Mesendoderm (in vitro differentiated cells): ENCODE measurements around the gene SLC29A2.

Experiments
- DNase-seq: peaks from one replicate; pipeline ENCODE4 v3.0.0; 2013
- H2AK5ac ChIP-seq: 2 replicates; pipeline ENCODE4 v1.6.1; 2013; ENCODE audit warnings: low read length, inconsistent platforms
- H2BK120ac ChIP-seq: 2 replicates; pipeline ENCODE4 v1.6.1; 2013; ENCODE audit warnings: low read depth, mild to moderate bottlenecking, low read length, moderate library complexity, mixed read lengths
- H2BK15ac ChIP-seq: replicated peaks from 2 replicates; pipeline ENCODE4 v1.6.1; 2013; ENCODE audit warnings: low read depth, mild to moderate bottlenecking, moderate library complexity
- H2BK5ac ChIP-seq: 2 replicates; pipeline ENCODE4 v1.6.1; 2013; ENCODE audit warnings: low read length, inconsistent platforms
- H3K18ac ChIP-seq: 2 replicates; pipeline ENCODE4 v1.6.1; 2013; ENCODE audit warnings: mild to moderate bottlenecking, low read length, mixed read lengths
- H3K23ac ChIP-seq: one replicate; pipeline ENCODE4 v1.6.1; 2013; ENCODE audit warnings: low read length
- H3K27ac ChIP-seq: 2 replicates; pipeline ENCODE4 v1.5.1; 2013; ENCODE audit warnings: low read depth, mild to moderate bottlenecking, inconsistent platforms, low read length, moderate library complexity
- H3K27me3 ChIP-seq: 2 replicates; pipeline ENCODE4 v1.6.1; 2013; ENCODE audit warnings: low read length, control low read depth, mild to moderate bottlenecking, inconsistent platforms; ENCODE audit not compliant: insufficient read depth, poor library complexity
- H3K36me3 ChIP-seq: 2 replicates; pipeline ENCODE4 v1.6.1; 2013; ENCODE audit warnings: low read length, inconsistent platforms; ENCODE audit not compliant: control insufficient read depth, insufficient read depth
- H3K4ac ChIP-seq: one replicate; pipeline ENCODE4 v1.6.1; 2013; ENCODE audit warnings: low read depth, mild to moderate bottlenecking, low read length, moderate library complexity
- H3K4me1 ChIP-seq: 2 replicates; pipeline ENCODE4 v1.6.1; 2013; ENCODE audit warnings: low read depth, low read length, inconsistent platforms; ENCODE audit not compliant: control insufficient read depth
- H3K4me2 ChIP-seq: 2 replicates; pipeline ENCODE4 v1.6.1; 2013; ENCODE audit warnings: low read length
- H3K4me3 ChIP-seq: 2 replicates; pipeline ENCODE4 v1.5.1; 2013; ENCODE audit warnings: mild to moderate bottlenecking, low read length
- H3K56ac ChIP-seq: one replicate; pipeline ENCODE4 v1.6.1; 2013; ENCODE audit warnings: low read length
- H3K79me1 ChIP-seq: 2 replicates; pipeline ENCODE4 v1.6.1; 2013; ENCODE audit warnings: low read length, inconsistent platforms
- H3K79me2 ChIP-seq: 2 replicates; pipeline ENCODE4 v1.6.1; 2013; ENCODE audit warnings: mild to moderate bottlenecking, low read length; ENCODE audit not compliant: control insufficient read depth, insufficient read depth
- H3K9ac ChIP-seq: 2 replicates; pipeline ENCODE4 v1.6.1; 2013; ENCODE audit warnings: low read length, inconsistent platforms
- H4K5ac ChIP-seq: one replicate; pipeline ENCODE4 v1.6.1; 2013; ENCODE audit warnings: low read length
- H4K8ac ChIP-seq: one replicate; pipeline ENCODE4 v1.6.1; 2013; ENCODE audit warnings: low read depth, mild to moderate bottlenecking, control low read depth, low read length, moderate library complexity
- WGBS: extraction: QIAGEN DNeasy Blood & Tissue Kit; methylation state at CpG from one replicate; pipeline ENCODE4 v1.1.7; 2013; ENCODE audit warnings: low lambda C conversion rate, missing lambda C conversion rate; ENCODE audit not compliant: insufficient coverage; ENCODE audit errors: extremely low coverage; 5-methylcytosine and 5-hydroxymethylcytosine counted together

Gene SLC29A2

DNA sequence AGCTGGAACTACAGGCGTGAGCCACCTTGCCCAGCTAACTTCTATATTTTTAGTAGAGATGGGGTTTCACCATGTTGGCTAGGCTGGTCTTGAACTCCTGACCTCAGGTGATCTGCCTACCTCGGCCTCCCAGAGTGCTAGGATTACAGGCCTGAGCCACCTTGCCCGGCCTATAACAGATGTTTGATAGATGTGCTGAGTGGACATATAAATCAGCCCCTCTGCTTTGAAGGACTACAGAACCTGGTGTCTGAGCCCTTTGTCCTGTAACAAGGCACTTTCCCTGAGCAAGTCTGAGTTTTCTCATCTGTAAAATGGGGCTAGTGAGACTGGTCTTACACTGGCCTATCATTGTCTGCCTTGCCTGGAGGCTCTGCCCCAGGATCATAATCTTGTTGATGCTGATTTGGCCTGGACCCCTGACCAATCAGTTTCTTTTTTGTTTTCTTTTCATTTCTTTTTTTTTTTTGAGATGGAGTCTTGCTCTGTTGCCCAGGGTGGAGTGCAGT is 42.3 kb downstream of the SLC29A2 start:
- H4K8ac ChIP-seq, result no peak overlapping the region
- H3K56ac ChIP-seq, result no peak overlapping the region
- no peaks in the 10 kb centered on the region for H3K79me2 ChIP-seq
- H3K4me3 ChIP-seq, result no peak overlapping the region
- DNase-seq, result no peak
- H4K5ac ChIP-seq, result no peak overlapping the region
- no CpG with 5 or more reads among the region's 3 CpGs for WGBS
- no peaks in the 10 kb centered on the region for H3K36me3 ChIP-seq
- no peak overlapping the region for H2BK5ac ChIP-seq
- peaks cover 8% of the 10 kb centered on the region for H3K4me1 ChIP-seq
- no peak overlapping the region for H3K4ac ChIP-seq
- no peak overlapping the region for H3K18ac ChIP-seq
- no peak overlapping the region for H3K4me2 ChIP-seq
- no peak overlapping the region for H2AK5ac ChIP-seq
- H3K23ac ChIP-seq, result no peak overlapping the region
- H3K9ac ChIP-seq, result no peak overlapping the region
- H2BK120ac ChIP-seq, result no peak overlapping the region
- no peaks in the 10 kb centered on the region for H3K79me1 ChIP-seq
- no peak overlapping the region for H3K27ac ChIP-seq
- no peak overlapping the region for H2BK15ac ChIP-seq
- H3K27me3 ChIP-seq, result no peaks in the 10 kb centered on the region

DNA sequence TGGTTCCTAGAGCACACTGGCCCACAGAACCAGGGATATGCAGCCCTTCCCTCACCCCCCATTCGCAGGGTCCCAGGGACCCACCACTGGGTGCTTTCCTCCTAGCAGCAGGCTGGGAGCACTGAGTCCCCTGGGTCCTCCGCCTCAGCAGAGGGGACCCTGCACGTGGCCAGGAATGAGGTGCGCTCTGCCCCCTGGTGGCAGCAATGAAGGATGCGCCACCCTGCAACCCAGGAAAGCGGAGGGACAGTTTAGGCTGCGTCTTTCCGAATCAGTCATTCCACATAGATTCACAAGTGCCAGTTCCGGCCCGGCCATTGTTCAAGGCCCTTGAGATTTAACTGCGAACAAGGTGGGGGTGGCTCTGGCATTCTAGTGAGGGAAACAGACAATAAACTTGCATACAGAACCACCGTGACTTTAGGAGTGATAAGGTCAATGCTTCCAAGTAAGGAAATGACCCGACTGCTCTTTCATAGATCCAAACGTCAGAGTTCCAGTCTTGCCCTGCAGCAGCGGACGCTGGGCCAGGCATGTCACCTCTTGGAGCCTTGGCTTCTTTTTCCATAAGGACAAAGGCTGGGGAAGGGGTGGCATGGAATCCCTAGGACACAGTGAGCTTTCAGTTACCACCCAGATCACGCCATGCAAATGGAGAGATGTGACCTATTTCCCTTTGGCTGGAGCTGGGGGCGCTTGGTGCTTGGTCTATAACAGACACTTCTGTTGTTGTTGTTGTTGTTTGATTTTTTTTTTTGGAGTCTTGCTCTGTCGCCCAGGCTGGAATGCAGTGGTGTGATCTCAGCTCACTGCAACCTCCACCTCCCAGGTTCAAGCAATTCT is 43.0 kb downstream of the SLC29A2 start:
- peak overlapping the region; percentile 81 for H3K56ac ChIP-seq
- H3K4me1 ChIP-seq, result peaks cover 8% of the 10 kb centered on the region
- H3K79me2 ChIP-seq, result no peaks in the 10 kb centered on the region
- peak overlapping the region; percentile 2 for H3K27ac ChIP-seq
- no peaks in the 10 kb centered on the region for H3K79me1 ChIP-seq
- no peak overlapping the region for H2BK120ac ChIP-seq
- peak overlapping the region; percentile 14 for H3K4me2 ChIP-seq
- H3K27me3 ChIP-seq, result no peaks in the 10 kb centered on the region
- H3K36me3 ChIP-seq, result no peaks in the 10 kb centered on the region
- no peak overlapping the region for H3K23ac ChIP-seq
- no CpG with 5 or more reads among the region's 19 CpGs for WGBS
- no peak overlapping the region for H3K18ac ChIP-seq
- peak overlapping the region; percentile 50 for H3K9ac ChIP-seq
- no peak overlapping the region for H3K4ac ChIP-seq
- peak overlapping the region; percentile 43 for H2BK5ac ChIP-seq
- no peak overlapping the region for H3K4me3 ChIP-seq
- DNase-seq, result peak; percentile 93
- H4K8ac ChIP-seq, result no peak overlapping the region
- no peak overlapping the region for H2AK5ac ChIP-seq
- no peak overlapping the region for H4K5ac ChIP-seq
- no peak overlapping the region for H2BK15ac ChIP-seq

DNA sequence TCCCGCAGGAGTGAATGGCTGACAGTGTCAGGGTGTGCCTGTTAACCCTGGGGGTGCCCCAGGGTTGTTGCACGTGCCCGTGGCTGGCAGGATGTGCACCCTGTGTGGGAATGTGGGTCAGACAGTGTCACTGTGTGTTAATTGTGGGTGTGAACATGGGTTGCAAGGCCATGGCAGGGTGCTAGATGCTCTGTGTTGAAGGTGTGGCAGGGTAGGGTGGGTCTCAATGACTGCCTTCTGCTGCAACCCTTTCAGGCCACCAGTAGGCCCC is 43.6 kb downstream of the SLC29A2 start:
- H3K4ac ChIP-seq, result no peak overlapping the region
- H3K4me2 ChIP-seq, result no peak overlapping the region
- H3K79me1 ChIP-seq, result no peaks in the 10 kb centered on the region
- H3K56ac ChIP-seq, result peak overlapping the region; percentile 72
- WGBS, result no CpG with 5 or more reads among the region's 3 CpGs
- H3K4me1 ChIP-seq, result peaks cover 8% of the 10 kb centered on the region
- no peak overlapping the region for H4K8ac ChIP-seq
- no peak overlapping the region for H3K23ac ChIP-seq
- peak overlapping the region; percentile 93 for H2AK5ac ChIP-seq
- H3K18ac ChIP-seq, result no peak overlapping the region
- H4K5ac ChIP-seq, result no peak overlapping the region
- no peak overlapping the region for H2BK5ac ChIP-seq
- DNase-seq, result no peak
- H3K79me2 ChIP-seq, result no peaks in the 10 kb centered on the region
- no peak overlapping the region for H3K27ac ChIP-seq
- no peak overlapping the region for H2BK120ac ChIP-seq
- no peaks in the 10 kb centered on the region for H3K36me3 ChIP-seq
- no peak overlapping the region for H2BK15ac ChIP-seq
- H3K27me3 ChIP-seq, result no peaks in the 10 kb centered on the region
- no peak overlapping the region for H3K4me3 ChIP-seq
- no peak overlapping the region for H3K9ac ChIP-seq

DNA sequence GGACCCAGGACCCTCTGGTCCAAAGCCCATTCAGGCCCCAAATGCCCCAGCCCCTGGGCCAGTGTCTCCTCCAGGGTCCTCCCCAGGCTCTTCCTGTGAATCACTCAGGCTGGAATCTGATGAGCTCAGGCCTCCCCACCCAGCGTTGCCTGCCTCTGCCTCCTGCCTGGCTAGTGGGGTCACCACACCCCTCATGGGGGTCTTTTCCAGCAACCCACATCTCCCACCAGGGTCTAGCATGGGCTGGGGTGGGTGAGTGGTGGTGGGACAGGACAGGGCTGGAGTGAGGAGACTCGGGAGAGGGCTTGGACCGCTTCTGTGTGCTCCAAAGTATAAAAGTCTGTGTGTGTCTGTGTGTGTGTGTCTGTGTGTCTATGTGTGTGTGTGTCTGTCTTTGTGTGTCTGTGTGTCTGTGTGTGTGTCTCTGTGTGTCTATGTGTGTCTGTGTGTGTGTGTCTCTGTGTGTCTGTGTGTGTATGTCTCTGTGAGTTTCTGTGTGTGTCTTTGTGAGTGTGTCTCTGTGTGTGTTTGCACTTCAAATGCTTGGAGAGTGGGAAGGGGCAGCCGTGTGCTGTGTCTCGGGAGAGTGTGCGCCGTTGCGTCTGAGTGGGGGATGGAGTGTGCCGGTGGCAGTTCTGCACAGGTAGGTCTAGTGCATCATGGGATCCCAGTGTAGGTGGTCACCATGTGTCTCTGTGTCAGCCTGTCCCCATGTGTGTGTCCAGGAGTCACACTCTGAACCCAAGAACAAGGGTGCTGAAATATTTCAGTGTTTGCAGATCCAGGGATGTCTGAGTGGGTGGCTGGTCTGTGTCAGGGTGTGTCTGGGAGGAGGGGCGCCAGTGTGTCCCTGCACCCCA is 44.2 kb downstream of the SLC29A2 start:
- H2AK5ac ChIP-seq, result peak overlapping the region; percentile 93
- H4K5ac ChIP-seq, result no peak overlapping the region
- peaks cover 8% of the 10 kb centered on the region for H3K4me1 ChIP-seq
- no peak overlapping the region for H3K23ac ChIP-seq
- peak overlapping the region; percentile 72 for H3K56ac ChIP-seq
- no peaks in the 10 kb centered on the region for H3K79me2 ChIP-seq
- H2BK15ac ChIP-seq, result no peak overlapping the region
- H3K79me1 ChIP-seq, result no peaks in the 10 kb centered on the region
- peak overlapping the region; percentile 5 for H3K18ac ChIP-seq
- no CpG with 5 or more reads among the region's 10 CpGs for WGBS
- H3K27ac ChIP-seq, result no peak overlapping the region
- peak; percentile 67 for DNase-seq
- H4K8ac ChIP-seq, result no peak overlapping the region
- H3K9ac ChIP-seq, result peak overlapping the region; percentile 6
- H3K4ac ChIP-seq, result peak overlapping the region; percentile 11
- H2BK120ac ChIP-seq, result no peak overlapping the region
- no peak overlapping the region for H3K4me3 ChIP-seq
- H3K36me3 ChIP-seq, result no peaks in the 10 kb centered on the region
- H3K4me2 ChIP-seq, result no peak overlapping the region
- H2BK5ac ChIP-seq, result peak overlapping the region; percentile 45
- H3K27me3 ChIP-seq, result no peaks in the 10 kb centered on the region

DNA sequence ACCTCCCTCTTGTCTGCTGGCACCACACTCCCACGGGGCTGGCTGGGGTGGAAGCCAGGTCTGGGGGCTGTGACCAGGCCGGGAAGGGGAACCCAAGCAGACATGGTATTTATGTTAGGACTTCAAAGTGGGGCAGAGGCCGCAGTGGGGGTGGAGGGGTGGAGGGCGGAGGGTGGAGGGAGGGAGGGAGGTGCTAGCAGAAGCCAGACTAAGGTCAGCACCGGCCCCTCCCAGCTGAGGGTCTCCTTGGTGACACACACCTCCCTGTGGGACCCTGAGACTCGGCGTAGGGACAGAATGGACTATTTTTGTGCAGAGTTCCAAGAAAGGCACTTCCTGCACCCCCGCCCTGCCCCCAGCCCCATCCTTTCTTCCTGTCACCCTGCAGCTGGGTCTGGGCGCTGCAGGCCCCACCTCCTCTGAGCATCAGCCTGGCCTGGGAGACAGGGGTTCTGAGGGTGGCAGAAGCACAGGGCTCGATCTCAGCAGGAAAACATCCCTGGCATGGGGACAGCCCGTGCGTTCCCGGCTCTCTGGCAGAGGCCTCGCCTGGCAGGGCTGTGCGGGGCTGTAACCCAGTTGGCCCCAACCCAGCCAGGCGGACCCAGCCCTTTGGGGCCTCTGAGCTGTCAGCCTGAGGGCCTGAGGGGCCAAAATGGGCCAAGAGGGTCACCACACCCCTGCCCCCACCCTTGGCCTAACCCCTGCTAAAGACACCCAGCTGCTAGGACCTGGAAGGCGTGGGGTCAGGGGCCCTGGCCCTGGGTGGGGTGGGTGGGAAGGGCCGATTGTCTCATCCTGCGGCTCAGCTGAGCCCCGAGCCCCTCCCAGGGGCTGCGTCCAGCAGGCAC is 45.1 kb downstream of the SLC29A2 start:
- Histone ChIP-seq H3K9ac (no peak overlapping the region), H2BK5ac (no peak overlapping the region), H4K5ac (no peak overlapping the region), H3K79me1 (no peaks in the 10 kb centered on the region), H2BK15ac (no peak overlapping the region), H4K8ac (no peak overlapping the region), H3K18ac (peak overlapping the region; percentile 5), H2AK5ac (no peak overlapping the region), H3K4ac (peak overlapping the region; percentile 11), H3K4me3 (no peak overlapping the region), H3K27me3 (no peaks in the 10 kb centered on the region), H2BK120ac (no peak overlapping the region), H3K36me3 (no peaks in the 10 kb centered on the region), H3K23ac (no peak overlapping the region), H3K27ac (no peak overlapping the region), H3K79me2 (no peaks in the 10 kb centered on the region), H3K56ac (no peak overlapping the region), H3K4me1 (peaks cover 8% of the 10 kb centered on the region), H3K4me2 (no peak overlapping the region)
- WGBS, result no CpG with 5 or more reads among the region's 21 CpGs
- DNase-seq, result no peak
